ENCODE results near the gene PNPT1. TPM values are rescaled to one million over a fixed set of nuclear protein-coding genes. Genes with fewer than 3 reads are reported as not detected.
"Not testable (repeated sequence)": the region's sequence is repeated elsewhere in the genome, so short reads cannot be mapped to it uniquely, and the experiment has no call there.

PNPT1 gene
- total RNA-seq, 1 experiment from 2014 or later: 33.4 TPM

GRCh38 chr2:55707751-55708150, 14.1 kb upstream of the PNPT1 start:
- no peak overlapping the region for H3K27ac Mint-ChIP-seq
- no peak overlapping the region for H3K9ac ChIP-seq (ENCODE audit: extremely low read depth, insufficient read length, low read length)
- H3K27me3 ChIP-seq (ENCODE audit: insufficient read depth, low read length): no peaks in the 10 kb centered on the region

GRCh38 chr2:55706258-55706657, 12.6 kb upstream of the PNPT1 start:
- H4K91ac ChIP-seq (ENCODE audit: insufficient read length, low read depth, low read length); H2BK20ac ChIP-seq (ENCODE audit: low read depth, low read length, poor library complexity, severe bottlenecking); H4K5ac ChIP-seq (ENCODE audit: insufficient read length, low read depth, low read length); H3K27ac ChIP-seq (ENCODE audit: insufficient read length, low read depth, low read length); H3K27ac Mint-ChIP-seq; H2BK120ac ChIP-seq (ENCODE audit: low read depth, low read length, poor library complexity, severe bottlenecking); H4K8ac ChIP-seq (replicated peaks; ENCODE audit: insufficient read length, low read depth, low read length); H3K27me3 Mint-ChIP-seq (ENCODE audit: low read depth); H2AFZ ChIP-seq (ENCODE audit: low read length); H3K79me2 ChIP-seq (ENCODE audit: insufficient read depth, low read length); H3K79me1 ChIP-seq (ENCODE audit: insufficient read depth, low read depth, low read length, poor library complexity, severe bottlenecking); H2AK5ac ChIP-seq (ENCODE audit: insufficient read length, low read length); H3K23ac ChIP-seq (ENCODE audit: insufficient read length, low read depth, low read length); H3K4me1 ChIP-seq (ENCODE audit: insufficient read depth, low read length); H3K56ac ChIP-seq (ENCODE audit: insufficient read length, low read depth, low read length); H2BK5ac ChIP-seq (ENCODE audit: insufficient read length, low read length); H3K27me3 ChIP-seq (ENCODE audit: insufficient read depth, low read length); H3K4me1 Mint-ChIP-seq; H3K18ac ChIP-seq (ENCODE audit: insufficient read length, low read depth, low read length); H2BK12ac ChIP-seq (ENCODE audit: insufficient read length, low read depth, low read length); H3K36me3 Mint-ChIP-seq (ENCODE audit: insufficient read depth in 1 of 3, low read depth in 3 of 3); H3K4ac ChIP-seq (ENCODE audit: low read depth, low read length); H4K20me1 ChIP-seq (ENCODE audit: control insufficient read depth, insufficient read depth, insufficient read length); H3K9ac ChIP-seq (ENCODE audit: extremely low read depth, insufficient read length, low read length); H3K9me3 Mint-ChIP-seq; H3T11ph ChIP-seq (ENCODE audit: low read length); H3K23me2 ChIP-seq (ENCODE audit: insufficient read length, low read depth, low read length, poor library complexity, severe bottlenecking); H3K9me3 ChIP-seq (ENCODE audit: control insufficient read depth, low read depth, low read length); DNase-seq; H3K4me2 ChIP-seq (ENCODE audit: insufficient read depth, insufficient read length, low read length); H3K14ac ChIP-seq (ENCODE audit: insufficient read depth, low read length); H3K4me3 Mint-ChIP-seq; H2BK15ac ChIP-seq (ENCODE audit: low read depth, low read length): not testable (repeated sequence)
- WGBS (ENCODE audit: extremely low coverage, insufficient read length, low lambda C conversion rate): no CpG with 5 or more reads among the region's 4 CpGs

More at GRCh38 chr2:55707751-55708150, 14.1 kb upstream of the PNPT1 start:
- no peak overlapping the region for H3K4me3 Mint-ChIP-seq
- H2AK5ac ChIP-seq (ENCODE audit: insufficient read length, low read length): no peak overlapping the region
- DNase-seq: no peak
- no peaks in the 10 kb centered on the region for H3K36me3 Mint-ChIP-seq (ENCODE audit: insufficient read depth in 1 of 3, low read depth in 3 of 3)
- no peak overlapping the region for H2BK12ac ChIP-seq (ENCODE audit: insufficient read length, low read depth, low read length)
- no peak overlapping the region for H2BK15ac ChIP-seq (ENCODE audit: low read depth, low read length)
- no peaks in the 10 kb centered on the region for H4K20me1 ChIP-seq (ENCODE audit: control insufficient read depth, insufficient read depth, insufficient read length)
- H4K91ac ChIP-seq (ENCODE audit: insufficient read length, low read depth, low read length): no peak overlapping the region
- no peak overlapping the region for H3K14ac ChIP-seq (ENCODE audit: insufficient read depth, low read length)
- no peak overlapping the region for H3K18ac ChIP-seq (ENCODE audit: insufficient read length, low read depth, low read length)
- no peak overlapping the region for H3T11ph ChIP-seq (ENCODE audit: low read length)
- peaks cover 9% of the 10 kb centered on the region in 2 experiments for H3K4me1 Mint-ChIP-seq
- no peak overlapping the region for H3K27ac ChIP-seq (ENCODE audit: insufficient read length, low read depth, low read length)
- H2BK5ac ChIP-seq (ENCODE audit: insufficient read length, low read length): no peak overlapping the region
- no peak overlapping the region for H2AFZ ChIP-seq (ENCODE audit: low read length)
- H4K8ac ChIP-seq (replicated peaks; ENCODE audit: insufficient read length, low read depth, low read length): no peak overlapping the region
- no peak overlapping the region for H2BK120ac ChIP-seq (ENCODE audit: low read depth, low read length, poor library complexity, severe bottlenecking)
- H3K4ac ChIP-seq (ENCODE audit: low read depth, low read length): no peak overlapping the region
- no peak overlapping the region for H3K23ac ChIP-seq (ENCODE audit: insufficient read length, low read depth, low read length)
- H3K9me3 Mint-ChIP-seq: no peaks in the 10 kb centered on the region
- no peak overlapping the region for H3K4me2 ChIP-seq (ENCODE audit: insufficient read depth, insufficient read length, low read length)
- peaks cover 10% of the 10 kb centered on the region for H3K27me3 Mint-ChIP-seq (ENCODE audit: low read depth)
- H3K79me2 ChIP-seq (ENCODE audit: insufficient read depth, low read length): no peaks in the 10 kb centered on the region
- H3K4me1 ChIP-seq (ENCODE audit: insufficient read depth, low read length): no peaks in the 10 kb centered on the region
- no peak for TF ChIP-seq CTCF (conservative IDR thresholded peaks at IDR 0.05)
- no peaks in the 10 kb centered on the region for H3K9me3 ChIP-seq (ENCODE audit: control insufficient read depth, low read depth, low read length)
- no peaks in the 10 kb centered on the region for H3K23me2 ChIP-seq (ENCODE audit: insufficient read length, low read depth, low read length, poor library complexity, severe bottlenecking)
- no CpG with 5 or more reads among the region's 1 CpG for WGBS (ENCODE audit: extremely low coverage, insufficient read length, low lambda C conversion rate)
- H2BK20ac ChIP-seq (ENCODE audit: low read depth, low read length, poor library complexity, severe bottlenecking): no peak overlapping the region
- H3K79me1 ChIP-seq (ENCODE audit: insufficient read depth, low read depth, low read length, poor library complexity, severe bottlenecking): no peaks in the 10 kb centered on the region
- H4K5ac ChIP-seq (ENCODE audit: insufficient read length, low read depth, low read length): no peak overlapping the region
- H3K56ac ChIP-seq (ENCODE audit: insufficient read length, low read depth, low read length): no peak overlapping the region

Measured in H9 (cell line).